ENCODE results near the gene OR51B5. TPM values are rescaled to one million over a fixed set of nuclear protein-coding genes. Genes with fewer than 3 reads are reported as not detected.

The OR51B5 gene
- total RNA-seq, 4 donors from 2014 or later, result not detected

- DNase-seq (ENCODE audit: low spot score in 2 of 2), result no peak
- no peak overlapping the region for H3K27ac ChIP-seq
- no peak for TF ChIP-seq CTCF (IDR thresholded peaks at IDR 0.05)
- TF ChIP-seq POLR2A (IDR thresholded peaks at IDR 0.05), result no peak
- no peak for TF ChIP-seq EP300 (IDR thresholded peaks at IDR 0.05)
- no peak for TF ChIP-seq POLR2AphosphoS5 (IDR thresholded peaks at IDR 0.05)
- no peaks in the 10 kb centered on the region for H3K36me3 ChIP-seq
- WGBS, result 95% methylated on average over 1 of the region's 1 CpG
- H3K27me3 ChIP-seq, result no peaks in the 10 kb centered on the region
- no peaks in the 10 kb centered on the region for H3K9me3 ChIP-seq
- H3K4me1 ChIP-seq, result no peaks in the 10 kb centered on the region
- no peak overlapping the region for H3K4me3 ChIP-seq
Observed at GRCh38 chr11:5304046-5304445, 39.3 kb downstream of the OR51B5 start.

GRCh38 chr11:5303626-5304025 is 39.7 kb downstream of the OR51B5 start:
- Histone ChIP-seq H3K27ac (no peak overlapping the region), H3K9me3 (no peaks in the 10 kb centered on the region), H3K4me3 (no peak overlapping the region), H3K4me1 (no peaks in the 10 kb centered on the region), H3K36me3 (no peaks in the 10 kb centered on the region), H3K27me3 (no peaks in the 10 kb centered on the region)
- TF ChIP-seq POLR2AphosphoS5 (IDR thresholded peaks at IDR 0.05) (no peak), EP300 (IDR thresholded peaks at IDR 0.05) (no peak), CTCF (IDR thresholded peaks at IDR 0.05) (no peak), POLR2A (IDR thresholded peaks at IDR 0.05) (no peak)
- DNase-seq (ENCODE audit: low spot score in 2 of 2), result no peak
- 72% methylated on average over 5 of the region's 5 CpGs for WGBS

GRCh38 chr11:5301846-5302245 is 41.5 kb downstream of the OR51B5 start, which contains the start of gene OR51B4:
Gene OR51B4, minus strand, starts transcription at chr11:5301946. Its CDS starts 0 bp downstream, at chr11:5301946.
- TF ChIP-seq POLR2A (IDR thresholded peaks at IDR 0.05) (no peak), CTCF (IDR thresholded peaks at IDR 0.05) (no peak), EP300 (IDR thresholded peaks at IDR 0.05) (no peak), POLR2AphosphoS5 (IDR thresholded peaks at IDR 0.05) (no peak)
- 91% methylated on average over 2 of the region's 2 CpGs for WGBS
- H3K27ac ChIP-seq, result no peak within 1 kb of the TSS
- H3K36me3 ChIP-seq, result no peaks in the 10 kb centered on the region
- no peaks in the 10 kb centered on the region for H3K4me1 ChIP-seq
- DNase-seq (ENCODE audit: low spot score in 2 of 2), result no peak
- no peak within 1 kb of the TSS for H3K4me3 ChIP-seq
- no peaks in the 10 kb centered on the region for H3K27me3 ChIP-seq
- no peaks in the 10 kb centered on the region for H3K9me3 ChIP-seq

- H3K36me3 ChIP-seq, result no peaks in the 10 kb centered on the region
- TF ChIP-seq CTCF (IDR thresholded peaks at IDR 0.05), result no peak
- no peak for TF ChIP-seq EP300 (IDR thresholded peaks at IDR 0.05)
- no peak for TF ChIP-seq POLR2AphosphoS5 (IDR thresholded peaks at IDR 0.05)
- TF ChIP-seq POLR2A (IDR thresholded peaks at IDR 0.05), result no peak
- no peaks in the 10 kb centered on the region for H3K9me3 ChIP-seq
- H3K4me3 ChIP-seq, result no peak overlapping the region
- H3K4me1 ChIP-seq, result no peaks in the 10 kb centered on the region
- H3K27ac ChIP-seq, result no peak overlapping the region
- DNase-seq (ENCODE audit: low spot score in 2 of 2), result no peak
- 69% methylated on average over 3 of the region's 3 CpGs for WGBS
- no peaks in the 10 kb centered on the region for H3K27me3 ChIP-seq
Observed at GRCh38 chr11:5300251-5300650, 43.1 kb downstream of the OR51B5 start.

GRCh38 chr11:5298451-5298850 is 44.9 kb downstream of the OR51B5 start:
- Histone ChIP-seq H3K36me3 (no peaks in the 10 kb centered on the region), H3K27ac (no peak overlapping the region), H3K4me3 (no peak overlapping the region), H3K4me1 (no peaks in the 10 kb centered on the region), H3K9me3 (no peaks in the 10 kb centered on the region), H3K27me3 (no peaks in the 10 kb centered on the region)
- no peak for TF ChIP-seq POLR2A (IDR thresholded peaks at IDR 0.05)
- TF ChIP-seq EP300 (IDR thresholded peaks at IDR 0.05), result no peak
- no peak for TF ChIP-seq POLR2AphosphoS5 (IDR thresholded peaks at IDR 0.05)
- TF ChIP-seq CTCF (IDR thresholded peaks at IDR 0.05), result no peak
- 0% methylated on average over 1 of the region's 1 CpG for WGBS
- DNase-seq (ENCODE audit: low spot score in 2 of 2), result no peak

All from suprapubic skin (tissue), 4 donors.